OCI-LY1 (cell line): ENCODE measurements around the gene ATP11A.

Experiments
- H2AFZ ChIP-seq: fragments of 200-600 bp; sonication (generic), shearing (Covaris generic); 2 replicates; pipeline ENCODE4 v1.6.0; 2014; ENCODE audit warnings: antibody characterized with exemption, mild to moderate bottlenecking, low read length
- H3F3A ChIP-seq: fragments of 200-600 bp; sonication (generic), shearing (Covaris generic); 2 replicates; pipeline ENCODE4 v1.6.0; 2014; ENCODE audit warnings: mild to moderate bottlenecking, antibody characterized with exemption, low read length, moderate library complexity; ENCODE audit not compliant: insufficient read depth
- H3K27ac ChIP-seq: fragments of 200-600 bp; sonication (generic); 2 replicates; pipeline ENCODE4 v1.5.1; 2014; ENCODE audit warnings: low read length, mixed run types, mild to moderate bottlenecking, low read depth; ENCODE audit not compliant: poor library complexity, severe bottlenecking
- H3K27me3 ChIP-seq: fragments of 200-600 bp; sonication (generic); 2 replicates; pipeline ENCODE4 v1.6.0; 2014; ENCODE audit warnings: antibody characterized with exemption, mild to moderate bottlenecking, low read length, moderate library complexity; ENCODE audit not compliant: insufficient read depth
- H3K36me3 ChIP-seq: fragments of 200-600 bp; sonication (generic); 2 replicates; pipeline ENCODE4 v1.6.1; 2014; ENCODE audit warnings: mild to moderate bottlenecking, antibody characterized with exemption, low read length, moderate library complexity, mixed read lengths; ENCODE audit not compliant: insufficient read depth
- H3K4me1 ChIP-seq: fragments of 200-600 bp; sonication (generic); 2 replicates; pipeline ENCODE4 v1.5.1; 2014; ENCODE audit warnings: mild to moderate bottlenecking, low read length, moderate library complexity; ENCODE audit not compliant: insufficient read depth, severe bottlenecking
- H3K4me2 ChIP-seq: fragments of 200-600 bp; sonication (generic), shearing (Covaris generic); 2 replicates; pipeline ENCODE4 v1.6.1; 2014; ENCODE audit warnings: low read length
- H3K4me3 ChIP-seq: fragments of 200-600 bp; sonication (generic); 2 replicates; pipeline ENCODE4 v1.5.1; 2014; ENCODE audit warnings: low read length, low read depth, mild to moderate bottlenecking, mixed read lengths; ENCODE audit not compliant: poor library complexity, severe bottlenecking
- H3K79me2 ChIP-seq: fragments of 200-600 bp; shearing (Covaris generic); 2 replicates; pipeline ENCODE4 v1.6.1; 2016; ENCODE audit warnings: mixed run types, low read length, mixed read lengths; ENCODE audit not compliant: insufficient read depth
- H3K9ac ChIP-seq: fragments of 200-600 bp; sonication (generic), shearing (Covaris generic); 2 replicates; pipeline ENCODE4 v1.6.1; 2014; ENCODE audit warnings: mild to moderate bottlenecking, low read length, mixed read lengths
- H3K9me2 ChIP-seq: fragments of 200-600 bp; sonication (generic), shearing (Covaris generic); 2 replicates; pipeline ENCODE4 v1.6.1; 2014; ENCODE audit warnings: low read depth, mild to moderate bottlenecking, low read length, mixed read lengths
- H3K9me3 ChIP-seq: fragments of 200-600 bp; shearing (Covaris generic); 2 replicates; pipeline ENCODE4 v1.6.1; 2014; ENCODE audit warnings: low read length, mixed read lengths
- H4K20me1 ChIP-seq: fragments of 200-600 bp; sonication (generic), shearing (Covaris generic); 2 replicates; pipeline ENCODE4 v1.6.0; 2016; ENCODE audit warnings: mild to moderate bottlenecking, low read length; ENCODE audit not compliant: insufficient read depth
- CTCF ChIP-seq: fragments of 200-600 bp; sonication (generic), shearing (Covaris generic); IDR thresholded peaks from 2 replicates; pipeline ENCODE4 v1.5.1; 2017; ENCODE audit warnings: mild to moderate bottlenecking, antibody characterized with exemption, low read length, moderate library complexity, mixed read lengths
- EZH2 ChIP-seq: fragments of 200-600 bp; sonication (generic), shearing (Covaris generic); IDR thresholded peaks from 2 replicates; pipeline ENCODE4 v1.8.0; 2017; ENCODE audit warnings: borderline replicate concordance, mixed run types, mild to moderate bottlenecking, antibody characterized with exemption, low read length, moderate library complexity, mixed read lengths

The ATP11A gene

GRCh38 chr13:112718318-112718717 is 28.5 kb downstream of the ATP11A start:
- Histone ChIP-seq H3K36me3 (no peaks in the 10 kb centered on the region), H3K9ac (no peak overlapping the region), H3K79me2 (no peaks in the 10 kb centered on the region), H4K20me1 (no peaks in the 10 kb centered on the region), H3F3A (no peaks in the 10 kb centered on the region), H3K4me3 (no peak overlapping the region), H3K9me3 (no peaks in the 10 kb centered on the region), H3K4me1 (no peaks in the 10 kb centered on the region), H2AFZ (no peak overlapping the region), H3K9me2 (no peaks in the 10 kb centered on the region), H3K27me3 (peaks cover 6% of the 10 kb centered on the region; the same call in 1 of the 2 replicates), H3K27ac (no peak overlapping the region), H3K4me2 (no peak overlapping the region)
- TF ChIP-seq EZH2, result no peak
- TF ChIP-seq CTCF, result no peak

GRCh38 chr13:112719016-112719415 is 29.2 kb downstream of the ATP11A start:
- Histone ChIP-seq H3K9ac (no peak overlapping the region), H3K4me1 (no peaks in the 10 kb centered on the region), H2AFZ (no peak overlapping the region), H4K20me1 (no peaks in the 10 kb centered on the region), H3K36me3 (no peaks in the 10 kb centered on the region), H3K9me2 (no peaks in the 10 kb centered on the region), H3K27me3 (peaks cover 6% of the 10 kb centered on the region; the same call in 1 of the 2 replicates), H3K4me3 (no peak overlapping the region), H3K27ac (no peak overlapping the region), H3K79me2 (no peaks in the 10 kb centered on the region), H3F3A (no peaks in the 10 kb centered on the region), H3K9me3 (no peaks in the 10 kb centered on the region), H3K4me2 (no peak overlapping the region)
- TF ChIP-seq CTCF (no peak), EZH2 (no peak)

- H3K9ac ChIP-seq, result no peak overlapping the region
- H3K36me3 ChIP-seq, result no peaks in the 10 kb centered on the region
- H3F3A ChIP-seq, result no peaks in the 10 kb centered on the region
- no peak overlapping the region for H2AFZ ChIP-seq
- H3K4me3 ChIP-seq, result no peak overlapping the region
- no peak overlapping the region for H3K4me2 ChIP-seq
- no peaks in the 10 kb centered on the region for H3K9me3 ChIP-seq
- H3K4me1 ChIP-seq, result no peaks in the 10 kb centered on the region
- H4K20me1 ChIP-seq, result no peaks in the 10 kb centered on the region
- TF ChIP-seq EZH2, result no peak
- no peak for TF ChIP-seq CTCF
- no peaks in the 10 kb centered on the region for H3K9me2 ChIP-seq
- no peaks in the 10 kb centered on the region for H3K79me2 ChIP-seq
- no peak overlapping the region for H3K27ac ChIP-seq
- peaks cover 3% of the 10 kb centered on the region; the same call in 1 of the 2 replicates for H3K27me3 ChIP-seq
These were observed 29.7 kb downstream of the ATP11A start for GRCh38 chr13:112719556-112719955.
